ENCODE data around the gene NDST1.

Gene NDST1

DNA sequence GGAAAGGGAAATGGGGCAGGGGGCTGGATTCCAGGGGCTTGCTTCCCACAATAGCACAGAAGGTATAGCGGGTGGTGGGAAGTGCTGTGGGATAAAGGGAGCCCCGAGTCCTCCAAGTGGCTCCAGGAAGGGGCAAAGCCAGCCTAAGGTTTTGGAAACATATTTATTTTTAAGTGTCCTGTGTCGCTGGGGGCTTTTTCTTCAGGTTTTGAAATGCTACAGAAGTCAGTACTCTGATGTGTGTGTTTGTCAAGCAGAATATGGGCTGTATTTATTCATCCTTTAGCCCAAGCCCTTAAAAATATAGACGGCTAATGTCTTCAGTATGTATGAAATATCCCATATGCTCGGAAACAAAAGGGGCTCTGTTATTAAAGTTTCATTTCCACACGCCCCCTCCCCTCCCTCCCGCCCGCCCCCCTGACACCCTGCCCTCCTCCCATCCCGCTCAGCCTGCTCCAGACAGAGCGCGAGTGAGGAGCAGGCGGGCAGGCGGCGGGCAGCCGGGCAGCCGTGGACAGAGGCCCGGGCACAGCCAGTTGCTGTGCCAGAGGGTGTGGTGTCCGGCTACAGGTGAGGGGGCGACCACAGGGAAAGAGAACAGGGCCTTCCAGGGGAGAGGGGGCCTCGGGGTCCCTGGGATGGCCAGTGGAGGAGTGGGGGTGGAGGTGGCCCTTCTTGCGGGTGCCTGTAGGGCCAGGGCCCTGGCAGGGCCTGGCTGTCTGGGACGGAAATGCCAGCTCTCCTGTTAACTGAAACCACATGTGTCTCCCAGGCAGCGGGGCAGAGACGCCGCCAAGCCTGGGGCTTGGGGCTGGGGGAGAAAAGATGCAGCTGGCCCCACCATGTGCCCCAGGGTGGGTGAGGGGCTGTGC lies 92.9 kb downstream of the NDST1 start:
- in situ Hi-C loops (cut with MboI; ENCODE audit: low sequenced_read_pairs): no loop called here

DNA sequence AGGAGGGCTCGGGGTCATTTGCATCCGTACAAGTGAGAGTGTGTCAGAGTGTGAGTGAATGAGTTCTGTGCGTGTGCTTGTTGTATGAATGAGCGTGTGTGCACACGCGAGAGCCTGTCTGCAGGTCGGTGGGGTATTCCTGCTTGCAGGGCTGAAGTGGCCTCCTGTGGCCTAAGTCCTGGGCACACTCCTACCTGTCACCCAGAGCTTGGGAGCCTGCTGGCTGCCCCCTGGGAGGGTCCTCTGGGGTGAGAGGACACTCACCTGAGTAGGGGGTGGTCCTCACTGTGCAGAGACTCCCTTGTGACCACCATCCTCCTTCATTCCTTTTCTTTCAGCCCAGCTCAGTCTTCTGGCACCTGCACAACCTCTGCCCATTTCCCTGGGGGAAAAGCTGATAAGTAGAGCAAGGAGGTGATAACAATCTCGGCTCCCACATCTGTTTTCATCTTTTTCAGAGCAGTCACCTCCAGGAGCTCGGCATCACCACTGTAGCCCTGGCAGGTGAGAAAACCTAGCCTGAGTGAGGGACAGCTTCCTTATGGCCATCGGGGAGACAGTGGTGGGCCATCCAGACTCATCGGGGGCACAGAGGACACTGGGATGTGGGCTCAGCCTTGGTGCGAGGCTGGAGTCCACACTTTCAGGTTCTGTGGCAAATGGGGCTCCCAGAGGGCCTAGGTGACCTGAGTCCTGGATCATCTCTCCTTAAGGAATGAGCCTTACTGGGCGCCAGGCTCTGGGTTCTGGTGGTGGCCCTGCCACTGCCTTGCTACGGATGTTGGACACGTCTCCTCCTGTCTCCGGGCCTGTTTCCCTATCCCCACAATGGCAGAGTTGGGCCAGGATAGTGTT lies 93.8 kb downstream of the NDST1 start:
- in situ Hi-C loops (cut with MboI; ENCODE audit: low sequenced_read_pairs): no loop called here

DNA sequence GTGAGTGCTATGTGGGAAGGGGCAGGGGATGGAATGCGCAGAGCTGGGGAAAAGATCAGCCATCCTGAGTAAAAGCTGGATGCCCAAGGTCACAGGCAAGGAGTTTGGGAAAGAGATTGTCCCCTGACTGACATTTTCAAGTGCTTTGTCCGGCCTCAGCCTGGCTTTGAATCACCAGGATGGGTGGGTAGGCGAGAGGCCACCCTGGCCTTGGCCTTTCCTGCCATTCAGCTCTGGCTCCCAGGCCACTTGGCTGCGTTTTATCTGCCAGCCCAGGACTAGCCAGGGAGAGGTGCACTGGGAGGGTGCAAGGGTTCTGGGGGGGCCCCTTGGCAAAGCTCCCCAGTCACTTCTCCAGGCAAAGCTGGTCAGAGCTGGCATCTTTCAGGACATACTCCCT lies 95.1 kb downstream of the NDST1 start:
- in situ Hi-C loops (cut with MboI; ENCODE audit: low sequenced_read_pairs): no loop called here

DNA sequence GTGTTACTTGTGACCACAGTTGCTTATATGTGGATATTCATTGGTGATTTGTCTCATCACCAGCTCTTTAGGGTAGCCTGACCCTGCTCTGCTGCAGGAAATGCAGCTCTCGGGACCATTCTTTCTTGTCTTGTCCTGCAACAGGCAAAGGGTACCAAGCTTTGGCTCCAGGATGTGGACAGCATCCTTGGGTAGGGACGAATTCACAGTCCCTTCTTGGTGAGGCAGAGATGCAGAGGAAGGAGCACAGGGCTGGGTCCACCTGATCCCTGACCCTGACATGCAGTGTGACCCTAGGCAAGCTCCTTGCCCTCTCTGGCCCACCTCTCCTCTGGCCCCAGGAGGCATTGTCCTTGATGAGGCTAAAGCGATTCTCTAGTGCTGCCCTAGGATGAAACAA lies 95.6 kb downstream of the NDST1 start:
- in situ Hi-C loops (cut with MboI; ENCODE audit: low sequenced_read_pairs): no loop called here

DNA sequence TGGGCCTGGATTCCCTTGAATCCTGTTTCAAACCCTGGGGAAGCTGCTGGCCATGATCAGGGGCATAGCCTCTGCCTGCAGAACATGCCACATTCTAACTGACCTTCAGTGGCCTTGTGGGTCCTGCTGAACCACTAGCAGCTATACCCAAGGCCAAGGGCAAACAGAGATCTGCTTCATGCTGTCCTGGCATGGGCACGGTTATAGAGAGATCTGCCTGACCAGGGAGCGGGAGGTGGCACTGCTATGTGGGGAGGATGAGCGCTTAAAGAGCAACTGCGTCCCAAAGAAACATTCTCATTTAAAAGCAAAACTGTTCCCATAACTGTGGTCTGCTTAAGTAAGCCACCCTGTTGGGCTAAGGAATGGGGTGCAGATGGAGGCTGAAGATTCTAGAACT lies 96.1 kb downstream of the NDST1 start:
- in situ Hi-C loops (cut with MboI; ENCODE audit: low sequenced_read_pairs): no loop called here

DNA sequence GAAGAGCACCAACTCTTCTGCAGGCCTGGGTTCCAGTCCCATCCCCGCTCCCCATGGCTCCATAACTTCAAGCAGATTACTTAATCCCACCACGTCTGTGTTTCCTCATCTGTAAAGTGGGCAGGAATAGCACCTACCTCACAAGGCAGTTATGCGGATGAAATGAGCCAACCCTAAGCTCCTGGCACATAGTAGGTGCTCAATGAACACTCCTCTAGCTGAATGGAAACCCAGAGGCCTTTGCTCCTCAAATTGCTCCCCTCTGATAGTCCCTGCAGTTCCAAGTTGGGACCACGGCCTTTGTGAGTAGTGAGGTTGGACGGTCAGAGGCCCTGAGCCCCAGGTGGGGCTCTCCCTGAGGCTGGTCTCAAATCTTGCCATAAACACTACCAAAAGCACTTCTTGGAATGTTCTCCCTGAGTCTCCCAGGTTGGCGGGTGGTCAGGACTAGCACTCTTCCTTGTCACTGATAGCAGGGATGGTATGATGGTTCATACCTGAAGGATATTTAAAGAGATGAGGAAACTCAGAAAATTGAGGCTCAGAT lies 97.0 kb downstream of the NDST1 start:
- in situ Hi-C loops (cut with MboI; ENCODE audit: low sequenced_read_pairs): no loop called here

DNA sequence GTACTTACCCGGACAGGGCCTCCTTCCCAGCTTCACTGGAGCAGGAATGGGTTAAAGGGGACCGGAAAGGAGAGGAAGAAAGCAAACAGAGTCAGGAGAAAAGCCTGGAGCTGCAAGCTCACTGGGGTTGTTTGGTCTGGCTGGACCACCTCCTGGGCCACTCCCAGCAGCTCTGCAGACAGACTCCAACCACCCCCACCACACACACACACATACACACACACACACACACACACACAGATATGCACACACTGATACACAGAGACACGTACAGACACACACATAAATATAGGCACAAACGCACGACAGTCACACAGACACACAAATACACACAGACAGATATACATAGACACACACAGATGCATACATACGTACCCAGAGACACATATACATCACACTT lies 97.6 kb downstream of the NDST1 start:
- in situ Hi-C loops (cut with MboI; ENCODE audit: low sequenced_read_pairs): no loop called here

DNA sequence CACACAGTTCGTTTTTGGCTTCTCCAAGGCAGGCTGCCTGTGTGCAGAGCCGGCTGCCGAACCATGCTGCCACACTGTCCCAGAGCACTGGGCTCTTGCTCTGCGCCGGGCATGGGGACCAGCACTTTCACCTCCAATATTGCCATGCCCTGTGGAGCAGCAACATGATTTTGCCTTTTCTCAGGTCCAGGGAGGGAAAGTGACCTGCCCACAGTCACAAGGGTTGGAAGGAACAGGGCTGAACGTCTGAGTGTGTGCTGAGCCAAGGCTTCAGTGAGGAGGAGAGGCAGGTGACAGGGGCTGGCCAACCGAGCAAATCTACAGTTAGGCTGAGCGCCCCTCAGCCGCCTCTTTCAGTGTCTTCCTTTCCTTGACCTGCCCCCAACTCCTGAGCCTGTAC lies 98.5 kb downstream of the NDST1 start:
- in situ Hi-C loops (cut with MboI; ENCODE audit: low sequenced_read_pairs): no loop called here

DNA sequence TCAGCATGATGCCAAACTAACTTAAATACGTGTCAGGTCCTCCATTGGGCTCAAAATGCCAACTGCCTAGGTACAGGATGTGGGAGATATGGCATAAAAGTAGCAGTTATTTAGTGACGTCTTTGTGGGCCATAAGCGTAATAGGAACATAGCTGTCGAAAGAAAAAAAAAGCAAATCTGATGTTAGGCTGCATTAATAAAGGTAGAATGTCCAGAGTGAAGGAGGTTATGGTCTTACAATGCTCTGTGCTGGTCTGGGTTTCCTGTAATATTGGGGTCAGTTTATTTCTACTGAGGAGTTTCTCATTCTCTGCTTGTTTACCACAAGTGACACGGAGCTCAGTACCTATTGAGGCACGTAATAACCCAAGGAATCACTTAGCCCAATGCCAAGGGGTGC lies 99.2 kb downstream of the NDST1 start:
- in situ Hi-C loops (cut with MboI; ENCODE audit: low sequenced_read_pairs): no loop called here

All from HL-60/S4 (cell line).